H9 (cell line): ENCODE measurements around the gene RNF208. TPM values are rescaled to one million over a fixed set of nuclear protein-coding genes. Genes with fewer than 3 reads are reported as not detected.

Source experiments
- DNase-seq: peaks from one replicate; pipeline ENCODE4 v3.0.0-alpha.2; 2017
- H2AFZ ChIP-seq: one replicate; pipeline ENCODE4 v1.6.1; 2013; ENCODE audit warnings: mild to moderate bottlenecking, low read length, control low read depth, moderate library complexity
- H2AK5ac ChIP-seq: 2 replicates; pipeline ENCODE4 v1.6.1; 2013; ENCODE audit warnings: low read length, control low read depth, mixed read lengths; ENCODE audit not compliant: insufficient read length
- H2BK120ac ChIP-seq: one replicate; pipeline ENCODE4 v1.6.1; 2013; ENCODE audit warnings: low read depth, mild to moderate bottlenecking, low read length, control low read depth, inconsistent platforms; ENCODE audit not compliant: poor library complexity, severe bottlenecking
- H2BK12ac ChIP-seq: 2 replicates; pipeline ENCODE4 v1.6.1; 2013; ENCODE audit warnings: low read length, control low read depth, mixed read lengths, low read depth; ENCODE audit not compliant: insufficient read length
- H2BK15ac ChIP-seq: 2 replicates; pipeline ENCODE4 v1.6.1; 2013; ENCODE audit warnings: low read depth, low read length, control low read depth
- H2BK20ac ChIP-seq: one replicate; pipeline ENCODE4 v1.6.1; 2013; ENCODE audit warnings: low read depth, mild to moderate bottlenecking, low read length, control low read depth, inconsistent platforms; ENCODE audit not compliant: poor library complexity, severe bottlenecking
- H2BK5ac ChIP-seq: 2 replicates; pipeline ENCODE4 v1.6.1; 2013; ENCODE audit warnings: low read length, control low read depth, mixed read lengths; ENCODE audit not compliant: insufficient read length
- H3K14ac ChIP-seq: 2 replicates; pipeline ENCODE4 v1.6.1; 2013; ENCODE audit warnings: low read length, control low read depth; ENCODE audit not compliant: insufficient read depth
- H3K18ac ChIP-seq: 2 replicates; pipeline ENCODE4 v1.6.1; 2013; ENCODE audit warnings: low read depth, mild to moderate bottlenecking, mixed read lengths, low read length, control low read depth; ENCODE audit not compliant: insufficient read length
- H3K23ac ChIP-seq: 2 replicates; pipeline ENCODE4 v1.6.1; 2013; ENCODE audit warnings: low read length, control low read depth, mixed read lengths, low read depth; ENCODE audit not compliant: insufficient read length
- H3K23me2 ChIP-seq: 2 replicates; pipeline ENCODE4 v1.6.1; 2013; ENCODE audit warnings: low read depth, mild to moderate bottlenecking, mixed read lengths, low read length, control low read depth; ENCODE audit not compliant: insufficient read length, poor library complexity, severe bottlenecking
- H3K27ac ChIP-seq: 2 replicates; pipeline ENCODE4 v1.5.1; 2013; ENCODE audit warnings: low read length, control low read depth, mixed read lengths, low read depth; ENCODE audit not compliant: insufficient read length
- H3K27me3 ChIP-seq: 2 replicates; pipeline ENCODE4 v1.6.1; 2013; ENCODE audit warnings: low read length, control low read depth, inconsistent platforms; ENCODE audit not compliant: insufficient read depth
- H3K4ac ChIP-seq: 2 replicates; pipeline ENCODE4 v1.6.1; 2013; ENCODE audit warnings: low read depth, mild to moderate bottlenecking, control low read depth, inconsistent platforms, low read length, moderate library complexity
- H3K4me1 ChIP-seq: 2 replicates; pipeline ENCODE4 v1.6.1; 2013; ENCODE audit warnings: low read length, control low read depth, inconsistent platforms; ENCODE audit not compliant: insufficient read depth
- H3K4me2 ChIP-seq: 2 replicates; pipeline ENCODE4 v1.6.1; 2013; ENCODE audit warnings: low read length, control low read depth, mixed read lengths; ENCODE audit not compliant: insufficient read length, insufficient read depth
- H3K56ac ChIP-seq: 2 replicates; pipeline ENCODE4 v1.6.1; 2013; ENCODE audit warnings: low read depth, mild to moderate bottlenecking, mixed read lengths, low read length, control low read depth; ENCODE audit not compliant: insufficient read length
- H3K79me1 ChIP-seq: 2 replicates; pipeline ENCODE4 v1.6.1; 2013; ENCODE audit warnings: low read depth, mild to moderate bottlenecking, moderate library complexity, low read length, control low read depth, inconsistent platforms; ENCODE audit not compliant: insufficient read depth, poor library complexity, severe bottlenecking
- H3K79me2 ChIP-seq: 2 replicates; pipeline ENCODE4 v1.6.1; 2013; ENCODE audit warnings: low read length, control low read depth, inconsistent platforms; ENCODE audit not compliant: insufficient read depth
- H3K9ac ChIP-seq: 2 replicates; pipeline ENCODE4 v1.6.1; 2013; ENCODE audit warnings: low read length, control low read depth, mixed read lengths; ENCODE audit not compliant: insufficient read length; ENCODE audit errors: extremely low read depth
- H3K9me3 ChIP-seq: one replicate; pipeline ENCODE4 v1.6.1; 2013; ENCODE audit warnings: low read depth, low read length, inconsistent platforms; ENCODE audit not compliant: control insufficient read depth
- H3T11ph ChIP-seq: one replicate; pipeline ENCODE4 v1.6.1; 2013; ENCODE audit warnings: mild to moderate bottlenecking, low read length, control low read depth, inconsistent platforms
- H4K20me1 ChIP-seq: one replicate; pipeline ENCODE4 v1.6.1; 2013; ENCODE audit not compliant: control insufficient read depth, insufficient read length, insufficient read depth
- H4K5ac ChIP-seq: 2 replicates; pipeline ENCODE4 v1.6.1; 2013; ENCODE audit warnings: low read depth, mild to moderate bottlenecking, mixed read lengths, low read length, control low read depth; ENCODE audit not compliant: insufficient read length
- H4K8ac ChIP-seq: replicated peaks from 2 replicates; pipeline ENCODE4 v1.6.1; 2013; ENCODE audit warnings: low read length, control low read depth, mixed read lengths, low read depth; ENCODE audit not compliant: insufficient read length
- H4K91ac ChIP-seq: 2 replicates; pipeline ENCODE4 v1.6.1; 2013; ENCODE audit warnings: low read depth, mild to moderate bottlenecking, moderate library complexity, mixed read lengths, low read length, control low read depth; ENCODE audit not compliant: insufficient read length
- H3K27ac Mint-ChIP-seq, 3 experiments: 2 replicates in 2 of 3; 3 replicates in 1 of 3; pipeline ENCODE4 v1.8.0; 2020 to 2021; ENCODE audit warnings: mixed read lengths in 3 of 3, mild to moderate bottlenecking in 1 of 3, moderate library complexity in 1 of 3
- H3K27me3 Mint-ChIP-seq: 2 replicates; pipeline ENCODE4 v1.8.0; 2021; ENCODE audit warnings: low read depth, mild to moderate bottlenecking, moderate library complexity, mixed read lengths
- H3K36me3 Mint-ChIP-seq, 3 experiments: 2 replicates in 2 of 3; 3 replicates in 1 of 3; pipeline ENCODE4 v1.8.0; 2020 to 2021; ENCODE audit warnings: low read depth in 3 of 3, mixed read lengths in 3 of 3; ENCODE audit not compliant: insufficient read depth in 1 of 3
- H3K4me1 Mint-ChIP-seq, 2 experiments: 2 replicates each; pipeline ENCODE4 v1.8.0; 2020; ENCODE audit warnings: mixed read lengths in 2 of 2
- H3K4me3 Mint-ChIP-seq, 2 experiments: 2 replicates in 1 of 2; 3 replicates in 1 of 2; pipeline ENCODE4 v1.8.0; 2020 to 2021; ENCODE audit warnings: mild to moderate bottlenecking in 2 of 2, mixed read lengths in 2 of 2, moderate library complexity in 1 of 2
- H3K9me3 Mint-ChIP-seq, 2 experiments: 2 replicates in 1 of 2; 3 replicates in 1 of 2; pipeline ENCODE4 v1.8.0; 2020; ENCODE audit warnings: mild to moderate bottlenecking in 2 of 2, mixed read lengths in 2 of 2, moderate library complexity in 1 of 2
- WGBS: extraction: QIAGEN DNeasy Blood & Tissue Kit; methylation state at CpG from one replicate; pipeline ENCODE4 v1.1.7; 2013; ENCODE audit warnings: missing lambda C conversion rate, low lambda C conversion rate, mixed read lengths; ENCODE audit not compliant: insufficient read length; ENCODE audit errors: extremely low coverage; 5-methylcytosine and 5-hydroxymethylcytosine counted together
- total RNA-seq: library from RNA; stranded (reverse); gene quantifications from 2 replicates; pipeline ENCODE4 v1.2.1, GENCODE V29; 2021
- TF ChIP-seq, protein P1 (sequence below): fragments of 200-600 bp; sonication (generic); conservative IDR thresholded peaks from 3 replicates; pipeline ENCODE4 v1.8.0; 2021; ENCODE audit warnings: antibody characterized with exemption, mild to moderate bottlenecking

Gene RNF208
- total RNA-seq, 1 experiment from 2014 or later, result 7.7 TPM

DNA sequence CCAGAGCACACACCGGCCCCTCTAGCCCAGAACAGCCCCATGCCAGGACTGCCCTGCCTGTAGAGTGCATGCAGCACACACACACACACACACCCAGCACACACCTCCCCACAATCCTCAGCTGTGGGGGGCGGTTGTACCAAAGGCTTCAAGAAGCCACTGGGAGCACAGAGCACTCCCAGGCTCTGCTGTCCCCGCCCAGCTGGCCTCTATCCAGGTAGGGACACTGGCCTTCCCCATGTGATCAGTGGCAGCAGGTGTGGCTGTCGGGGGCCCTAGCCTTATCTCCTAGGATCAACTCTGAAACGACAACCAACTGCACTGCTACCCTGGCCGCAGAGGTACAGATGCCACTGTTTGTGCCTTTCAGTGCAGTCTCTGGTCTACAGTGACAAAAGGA lies 35.7 kb downstream of the RNF208 start:
- peaks cover 5% of the 10 kb centered on the region; the same call in 1 of the 2 replicates for H3K4me1 ChIP-seq
- Mint-ChIP-seq H3K27me3 (no peaks in the 10 kb centered on the region), H3K9me3 (no peaks in the 10 kb centered on the region), H3K4me3 (peak overlapping the region; percentile 90 to 97), H3K27ac (no peak overlapping the region), H3K36me3 (peaks cover 10 to 63% (median 53%) of the 10 kb centered on the region in 3 experiments; a peak in 6 of 7 replicates), H3K4me1 (peaks cover 17 to 22% of the 10 kb centered on the region in 2 experiments)
- H4K8ac ChIP-seq, result no peak overlapping the region
- no peak overlapping the region for H4K5ac ChIP-seq
- DNase-seq, result no peak
- H2BK120ac ChIP-seq, result no peak overlapping the region
- peaks cover 13% of the 10 kb centered on the region for H3K23me2 ChIP-seq
- peak overlapping the region; percentile 82 for H3K4me2 ChIP-seq
- no peak overlapping the region for H2BK12ac ChIP-seq
- H3K27me3 ChIP-seq, result no peaks in the 10 kb centered on the region
- no peak overlapping the region for H2BK20ac ChIP-seq
- WGBS, result no CpG with 5 or more reads among the region's 6 CpGs
- H2BK5ac ChIP-seq, result no peak overlapping the region
- H2AFZ ChIP-seq, result no peak overlapping the region
- no peak overlapping the region for H3K14ac ChIP-seq
- H3T11ph ChIP-seq, result no peak overlapping the region
- H4K91ac ChIP-seq, result no peak overlapping the region
- H3K79me1 ChIP-seq, result peaks cover 6% of the 10 kb centered on the region
- no peak overlapping the region for H2AK5ac ChIP-seq
- TF ChIP-seq, protein P1, sequence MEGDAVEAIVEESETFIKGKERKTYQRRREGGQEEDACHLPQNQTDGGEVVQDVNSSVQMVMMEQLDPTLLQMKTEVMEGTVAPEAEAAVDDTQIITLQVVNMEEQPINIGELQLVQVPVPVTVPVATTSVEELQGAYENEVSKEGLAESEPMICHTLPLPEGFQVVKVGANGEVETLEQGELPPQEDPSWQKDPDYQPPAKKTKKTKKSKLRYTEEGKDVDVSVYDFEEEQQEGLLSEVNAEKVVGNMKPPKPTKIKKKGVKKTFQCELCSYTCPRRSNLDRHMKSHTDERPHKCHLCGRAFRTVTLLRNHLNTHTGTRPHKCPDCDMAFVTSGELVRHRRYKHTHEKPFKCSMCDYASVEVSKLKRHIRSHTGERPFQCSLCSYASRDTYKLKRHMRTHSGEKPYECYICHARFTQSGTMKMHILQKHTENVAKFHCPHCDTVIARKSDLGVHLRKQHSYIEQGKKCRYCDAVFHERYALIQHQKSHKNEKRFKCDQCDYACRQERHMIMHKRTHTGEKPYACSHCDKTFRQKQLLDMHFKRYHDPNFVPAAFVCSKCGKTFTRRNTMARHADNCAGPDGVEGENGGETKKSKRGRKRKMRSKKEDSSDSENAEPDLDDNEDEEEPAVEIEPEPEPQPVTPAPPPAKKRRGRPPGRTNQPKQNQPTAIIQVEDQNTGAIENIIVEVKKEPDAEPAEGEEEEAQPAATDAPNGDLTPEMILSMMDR, result no peak
- H4K20me1 ChIP-seq, result peaks cover 2% of the 10 kb centered on the region
- no peak overlapping the region for H2BK15ac ChIP-seq
- no peak overlapping the region for H3K23ac ChIP-seq
- H3K9me3 ChIP-seq, result no peaks in the 10 kb centered on the region
- no peak overlapping the region for H3K18ac ChIP-seq
- peaks cover 10% of the 10 kb centered on the region; the same call in 1 of the 2 replicates for H3K79me2 ChIP-seq
- H3K9ac ChIP-seq, result no peak overlapping the region
- H3K56ac ChIP-seq, result no peak overlapping the region
- H3K27ac ChIP-seq, result no peak overlapping the region
- no peak overlapping the region for H3K4ac ChIP-seq
